Effector CD8-positive, alpha-beta T cell (primary cell): Measurements from ENCODE around the gene CCDC69.
"Not testable (repeated sequence)": the region's sequence is repeated elsewhere in the genome, so short reads cannot be mapped to it uniquely, and the experiment has no call there.

ENCODE experiments used
- DNase-seq: peaks from one replicate; lab custom pipeline; 2025; lab: John Stamatoyannopoulos, UW
- total RNA-seq, 4 experiments: gene quantifications; one replicate each; lab custom pipeline; 2026; lab: John Stamatoyannopoulos, UW

Gene CCDC69
- total RNA-seq, result 142 to 217 (median 204) reads per million in 4 experiments

- no peak for DNase-seq
These were observed at the start of gene CCDC69 for GRCh38 chr5:151223447-151224264. TSS of gene CCDC69 (minus strand) at chr5:151224092. CDS start at chr5:151223970, 122 bp downstream.

GRCh38 chr5:151271336-151271735, 47.4 kb upstream of the CCDC69 start:
- no peak for DNase-seq

- no peak for DNase-seq
These were observed 46.7 kb upstream of the CCDC69 start for GRCh38 chr5:151270599-151270998.

DNA sequence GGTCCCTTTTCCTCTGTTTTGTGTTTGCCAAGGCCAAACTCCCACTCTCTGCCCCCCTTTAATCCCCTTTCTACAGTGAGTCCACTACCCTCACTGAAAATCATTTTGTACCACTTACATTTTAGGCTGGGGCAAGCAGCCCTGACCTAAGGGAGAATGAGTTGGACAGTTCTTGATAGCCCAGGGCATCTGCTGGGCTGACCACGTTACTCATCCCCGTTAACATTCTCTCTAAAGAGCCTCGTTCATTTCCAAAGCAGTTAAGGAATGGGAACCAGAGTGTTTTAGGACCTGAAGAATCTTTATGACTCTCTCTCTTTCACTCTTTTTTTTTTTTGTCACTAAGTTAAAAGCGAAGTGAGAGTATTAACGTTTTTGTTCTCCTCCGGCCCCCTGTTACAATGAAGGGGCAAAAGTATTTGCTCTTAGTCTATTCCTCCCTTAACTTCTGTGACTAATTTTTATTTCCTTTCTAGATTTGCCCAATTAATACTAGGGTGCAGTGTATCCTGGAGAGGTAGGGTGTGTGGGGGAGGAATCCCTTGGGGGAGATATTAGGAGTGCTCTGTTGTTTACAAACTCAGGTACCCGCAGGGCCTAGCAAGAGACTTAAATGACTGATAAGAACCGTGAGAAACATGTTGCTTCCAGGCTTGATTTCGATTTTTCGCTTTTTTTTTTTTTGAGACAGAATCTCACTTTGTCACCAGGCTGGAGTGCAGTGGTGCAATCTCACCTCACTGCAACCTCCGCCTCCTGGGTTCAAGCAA, 43.8 kb upstream of the CCDC69 start:
- DNase-seq, result no peak

- DNase-seq, result no peak
These were observed 40.2 kb upstream of the CCDC69 start for GRCh38 chr5:151264113-151264512.

DNA sequence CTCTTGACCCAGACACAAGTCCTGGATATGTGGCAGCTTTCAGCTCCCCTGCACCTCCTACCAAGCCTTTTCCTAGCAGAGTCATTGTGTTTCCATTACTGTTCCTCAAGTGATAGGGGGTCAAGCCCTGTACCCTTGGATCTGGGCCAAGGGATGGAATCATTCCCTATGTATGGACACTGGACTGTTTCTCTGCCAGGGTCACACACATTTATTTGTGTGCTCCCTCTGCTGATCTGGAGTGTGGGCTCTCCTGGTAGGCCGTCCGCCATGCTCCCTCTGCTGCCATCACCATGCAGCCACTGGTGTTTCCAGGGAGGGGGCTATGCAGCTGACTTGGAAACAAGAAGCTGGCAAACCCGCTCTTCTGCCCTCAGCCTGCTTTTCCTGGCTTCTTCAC, 38.6 kb upstream of the CCDC69 start:
- DNase-seq, result no peak

GRCh38 chr5:151259931-151260330, 36.0 kb upstream of the CCDC69 start:
- DNase-seq, result no peak

GRCh38 chr5:151258816-151259215, 34.9 kb upstream of the CCDC69 start:
- DNase-seq, result no peak

- DNase-seq, result no peak
These were observed 34.3 kb upstream of the CCDC69 start for GRCh38 chr5:151258201-151258611.

DNA sequence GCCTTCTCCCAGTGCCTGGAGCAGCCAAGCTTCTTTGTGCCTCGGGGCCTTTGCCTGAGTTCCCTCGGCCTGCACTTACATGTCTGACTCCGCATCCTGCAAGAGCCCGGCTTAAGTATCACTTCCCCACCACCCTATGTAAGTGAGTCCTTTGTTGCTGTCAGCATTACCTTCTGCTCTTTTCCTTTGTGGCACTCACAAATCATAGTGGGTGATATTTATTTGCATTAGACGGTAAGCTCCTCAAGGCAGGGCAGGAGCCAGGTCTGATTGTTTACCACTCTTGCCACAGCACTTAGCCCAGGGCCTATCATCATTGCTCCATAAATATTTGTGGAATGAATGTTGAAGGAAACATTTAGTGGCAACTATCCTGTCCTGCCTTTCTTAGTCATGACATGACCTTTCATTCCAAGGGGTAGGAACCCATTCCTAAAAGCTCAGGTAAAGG, 33.9 kb upstream of the CCDC69 start:
- DNase-seq, result no peak

DNA sequence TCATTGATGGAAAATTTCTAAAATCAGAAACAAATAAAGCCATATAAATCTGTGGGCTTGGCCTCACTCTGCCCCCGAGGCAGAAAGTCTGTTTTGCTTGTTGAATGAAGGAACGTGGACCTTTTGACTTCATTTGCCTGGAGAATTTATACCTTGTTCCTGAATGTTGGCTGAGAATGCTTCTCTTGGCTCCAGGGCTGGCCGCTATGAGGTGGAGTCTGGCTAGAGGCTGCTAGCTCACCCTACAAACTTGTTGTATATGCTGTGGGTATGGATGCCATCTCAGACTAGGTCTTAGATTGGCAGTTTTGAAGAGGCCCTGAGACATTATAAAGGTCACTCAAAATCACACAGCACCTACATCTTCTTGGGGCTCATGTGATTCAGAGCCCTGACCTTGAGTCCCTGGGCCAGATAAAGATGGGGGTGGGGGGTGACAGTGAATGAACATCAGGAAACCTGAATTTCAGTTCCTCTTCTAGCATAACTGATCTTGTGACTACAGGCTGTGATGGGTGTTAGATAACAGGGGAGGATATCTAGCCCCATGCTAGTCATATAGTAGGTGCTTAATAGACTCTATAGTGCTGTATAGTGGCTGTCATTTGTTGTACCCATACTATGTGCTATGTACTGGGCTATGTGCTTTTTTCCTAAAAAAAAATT, 31.9 kb upstream of the CCDC69 start:
- DNase-seq, result no peak

- not testable (repeated sequence) for DNase-seq
These were observed 31.1 kb upstream of the CCDC69 start for GRCh38 chr5:151254990-151255389.

DNA sequence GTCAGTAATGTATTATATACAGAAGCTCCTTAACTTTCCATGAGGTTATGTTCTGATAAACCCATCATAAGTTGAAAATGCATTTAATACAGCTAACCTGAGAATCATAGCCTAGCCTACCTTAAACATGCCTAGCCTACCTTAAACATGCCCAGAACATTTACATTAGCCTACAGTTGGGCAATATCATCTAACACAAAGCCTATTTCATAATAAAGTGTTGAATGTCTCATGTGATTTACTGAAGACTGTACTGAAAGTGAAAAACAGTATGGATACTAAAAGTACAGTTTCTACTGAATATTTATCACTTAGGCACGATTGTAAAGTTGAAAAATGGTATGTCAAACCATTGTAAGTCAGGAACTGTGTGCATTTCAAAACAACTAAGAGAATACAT, 30.7 kb upstream of the CCDC69 start:
- DNase-seq, result no peak

- no peak for DNase-seq
These were observed 29.7 kb upstream of the CCDC69 start for GRCh38 chr5:151253605-151253950.

DNA sequence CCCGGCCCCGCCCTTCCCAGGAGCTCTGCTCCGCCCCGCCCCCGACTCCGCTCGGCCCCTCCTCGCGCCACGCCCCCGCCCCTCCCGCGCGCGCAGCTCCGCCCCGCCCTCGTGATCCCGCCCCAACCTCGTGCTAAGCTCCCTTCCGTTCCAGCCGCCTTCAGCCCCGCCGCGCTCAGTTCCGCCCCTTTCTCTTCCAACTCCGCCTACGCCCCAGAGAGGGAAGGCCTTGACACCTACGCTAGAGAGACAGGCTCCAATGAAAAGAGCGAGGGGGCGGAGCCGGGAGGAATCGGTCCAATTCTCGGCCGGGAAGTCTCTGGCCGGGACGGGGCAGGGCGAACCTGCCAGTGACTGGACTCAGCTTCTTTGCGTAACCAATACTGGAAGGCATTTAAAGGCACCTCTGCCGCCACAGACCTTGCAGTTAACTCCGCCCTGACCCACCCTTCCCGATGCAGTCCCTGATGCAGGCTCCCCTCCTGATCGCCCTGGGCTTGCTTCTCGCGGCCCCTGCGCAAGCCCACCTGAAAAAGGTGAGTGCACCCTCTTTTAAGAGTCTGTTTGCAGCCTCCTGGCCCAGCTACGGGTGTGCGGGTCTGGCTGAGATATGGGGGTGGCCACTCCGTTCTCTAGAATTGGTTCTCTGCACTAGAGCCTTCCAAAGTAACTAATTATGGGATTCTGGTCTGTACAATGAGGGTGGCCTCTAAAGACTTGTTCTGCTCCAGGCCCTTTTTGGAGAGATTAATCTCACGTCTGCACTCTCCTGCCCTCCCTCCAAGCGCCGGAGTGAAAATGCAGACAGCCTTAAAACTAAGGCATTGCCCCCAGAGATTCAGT, 29.1 kb upstream of the CCDC69 start, which contains the start of gene GM2A:
Gene GM2A (plus strand): TSS at position 424 of the 843 bp plus-strand sequence. CDS start 32 bp downstream, at position 456.
- peak; percentile 96 for DNase-seq

DNA sequence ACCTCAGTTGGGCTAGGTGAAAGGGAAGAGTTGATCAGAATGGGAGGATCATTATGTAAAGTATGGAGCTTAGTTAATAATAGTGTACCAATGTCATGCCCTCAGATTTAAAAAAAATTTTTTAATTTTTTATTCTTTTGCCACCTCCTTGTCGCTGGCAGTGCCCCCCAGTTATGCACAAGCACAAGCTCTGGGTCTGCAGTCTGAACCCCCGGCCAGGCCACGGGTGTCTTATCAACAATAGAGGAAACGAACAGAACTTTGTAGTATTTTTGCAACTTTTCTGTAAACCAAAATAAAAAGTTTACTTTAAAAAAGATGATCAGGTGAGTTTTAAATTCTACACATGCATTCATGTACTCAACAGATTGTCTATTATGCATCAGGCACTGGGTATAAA, 27.7 kb upstream of the CCDC69 start:
- no peak for DNase-seq

DNA sequence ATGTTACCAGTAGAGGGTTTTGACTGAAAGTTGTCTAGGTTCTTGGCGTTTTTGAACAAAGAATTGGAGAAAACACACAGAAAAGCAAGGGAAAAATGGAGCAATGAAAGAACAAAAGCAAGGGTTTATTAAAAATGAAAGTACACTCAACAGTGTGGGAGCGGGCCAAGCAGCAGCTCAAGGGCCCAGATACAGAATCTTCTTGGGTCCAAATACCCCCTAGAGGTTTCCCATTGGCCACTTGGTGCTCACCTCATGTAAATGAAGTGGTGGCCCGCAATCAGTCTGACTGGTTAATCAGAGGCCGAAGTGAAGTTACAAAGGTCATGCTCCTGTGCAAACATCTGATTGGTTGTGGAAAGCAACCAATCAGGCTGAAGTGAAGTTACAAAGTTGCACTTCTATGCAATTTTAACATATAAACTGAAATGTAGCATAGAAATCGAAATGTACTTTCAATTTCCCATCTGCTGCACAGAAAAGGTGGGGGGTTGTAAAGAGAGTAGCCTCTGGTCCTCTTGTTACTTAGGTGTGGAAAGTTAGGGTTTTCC, 27.2 kb upstream of the CCDC69 start:
- no peak for DNase-seq

DNA sequence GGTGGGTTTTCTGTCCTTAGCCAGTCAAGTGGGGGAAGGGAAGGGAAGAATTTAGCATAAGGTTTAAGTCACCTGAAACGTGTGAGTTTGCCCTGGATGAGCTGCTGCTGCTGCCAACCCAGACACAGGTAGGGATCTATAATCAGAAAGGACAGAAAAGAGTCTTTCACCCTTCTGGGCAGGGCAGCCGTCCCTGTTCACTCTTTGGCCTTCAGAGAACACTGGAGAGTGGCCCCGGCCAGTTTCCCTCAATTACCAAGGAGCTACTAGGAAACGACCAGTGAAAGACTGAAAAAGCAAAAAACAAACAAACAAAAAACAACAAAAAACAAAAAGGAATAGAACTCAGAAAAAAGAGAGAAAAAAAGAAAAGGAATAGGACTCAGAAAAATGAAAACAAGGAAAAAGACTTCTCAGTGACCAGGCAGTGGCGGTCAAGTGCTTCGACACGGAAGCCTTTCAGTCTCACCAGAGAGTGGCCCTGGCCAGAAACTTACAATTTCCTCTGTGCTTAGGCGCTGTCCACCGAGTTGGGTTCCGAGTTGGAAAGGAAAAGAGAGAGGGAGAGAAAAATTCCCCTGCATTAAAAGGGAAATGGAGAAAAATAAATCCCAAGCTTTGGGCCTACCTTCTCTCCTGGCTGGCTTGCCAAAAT, 26.6 kb upstream of the CCDC69 start:
- no peak for DNase-seq

GRCh38 chr5:151249281-151249680, 25.4 kb upstream of the CCDC69 start:
- no peak for DNase-seq

GRCh38 chr5:151248651-151249050, 24.8 kb upstream of the CCDC69 start:
- DNase-seq, result no peak
